HepG2 (cell line): ENCODE measurements around the gene TIMM44. TPM values are rescaled to one million over a fixed set of nuclear protein-coding genes. Genes with fewer than 3 reads are reported as not detected.

Experiments
- CENPX ChIP-seq: sonication (generic); formaldehyde crosslinking; IDR thresholded peaks from 2 replicates; pipeline ENCODE4 v1.9.0; 2021; ENCODE audit warnings: mild to moderate bottlenecking, missing genetic modification reagents, moderate library complexity
- CREB1 ChIP-seq, 2 experiments: fragments of 450-650 bp in 1 of 2; IDR thresholded peaks; 2 replicates each; pipeline ENCODE4 v1.6.1; 2016 to 2017; ENCODE audit warnings: control low read depth in 1 of 2, mild to moderate bottlenecking in 1 of 2, missing compliant biosample characterization in 1 of 2, missing genetic modification characterization in 1 of 2
- FOXJ3 ChIP-seq: sonication (generic); formaldehyde crosslinking; IDR thresholded peaks from 2 replicates; pipeline ENCODE4 v1.4.0; 2020; ENCODE audit warnings: missing genetic modification reagents, mild to moderate bottlenecking, borderline replicate concordance
- SNAI1 ChIP-seq: sonication (generic); formaldehyde crosslinking; IDR thresholded peaks from 2 replicates; pipeline ENCODE4 v1.5.0; 2020; ENCODE audit warnings: mild to moderate bottlenecking, missing genetic modification reagents, borderline replicate concordance
- ZNF343 ChIP-seq: sonication (generic); formaldehyde crosslinking; IDR thresholded peaks from 2 replicates; pipeline ENCODE4 v1.4.0; 2020; ENCODE audit warnings: mild to moderate bottlenecking, missing genetic modification reagents
- ZNF674 ChIP-seq: sonication (generic); formaldehyde crosslinking; IDR thresholded peaks from 2 replicates; pipeline ENCODE4 v1.5.0; 2020; ENCODE audit warnings: low read depth, mild to moderate bottlenecking, missing genetic modification reagents
- ZNF879 ChIP-seq: sonication (generic); formaldehyde crosslinking; IDR thresholded peaks from 2 replicates; pipeline ENCODE4 v1.8.1; 2023; ENCODE audit warnings: missing genetic modification reagents
- polyA plus RNA-seq, 8 experiments: library from polyadenylated mRNA; depleted of rRNA in 3 of 8; stranded (reverse) in 7 of 8; unstranded in 1 of 8; fragments of >200 nt; fragmentation: Illumina TruSeq in 4 of 8; extraction: Trizol in 4 of 8; gene quantifications; 2 replicates each; pipeline versions ENCODE4 v1.2.1 to v1.2.3, GENCODE V29; 2011 to 2016; ENCODE audit warnings: low read depth in 4 of 8, missing spikeins in 1 of 8, mixed read lengths in 1 of 8; ENCODE audit not compliant: insufficient read depth in 1 of 8
- total RNA-seq, 5 experiments: library from RNA; depleted of rRNA; stranded (reverse); fragments of >200 nt; fragmentation: Illumina TruSeq; extraction: Trizol; gene quantifications; 2 replicates each; pipeline ENCODE4 v1.2.3, GENCODE V29; 2016; ENCODE audit warnings: low read depth in 1 of 5
- TF ChIP-seq, protein P1 (sequence below): sonication (generic); formaldehyde crosslinking; IDR thresholded peaks from 2 replicates; pipeline ENCODE4 v1.4.0; 2020; ENCODE audit warnings: missing genetic modification reagents
- TF ChIP-seq, protein P2 (sequence below): IDR thresholded peaks from 2 replicates; pipeline ENCODE4 v1.6.1; 2016; ENCODE audit warnings: low read depth, missing genetic modification reagents, missing compliant biosample characterization
- TF ChIP-seq, protein P3 (sequence below): sonication (generic); formaldehyde crosslinking; IDR thresholded peaks from 2 replicates; pipeline ENCODE4 v1.8.1; 2022; ENCODE audit warnings: low read depth, mild to moderate bottlenecking, missing genetic modification reagents

Gene TIMM44
- total and polyA plus RNA-seq, 2 of the 13 experiments (the other 11 are each of a cell fraction or from before 2014, with no cell fraction given), result 42.9 to 72.6 TPM

DNA sequence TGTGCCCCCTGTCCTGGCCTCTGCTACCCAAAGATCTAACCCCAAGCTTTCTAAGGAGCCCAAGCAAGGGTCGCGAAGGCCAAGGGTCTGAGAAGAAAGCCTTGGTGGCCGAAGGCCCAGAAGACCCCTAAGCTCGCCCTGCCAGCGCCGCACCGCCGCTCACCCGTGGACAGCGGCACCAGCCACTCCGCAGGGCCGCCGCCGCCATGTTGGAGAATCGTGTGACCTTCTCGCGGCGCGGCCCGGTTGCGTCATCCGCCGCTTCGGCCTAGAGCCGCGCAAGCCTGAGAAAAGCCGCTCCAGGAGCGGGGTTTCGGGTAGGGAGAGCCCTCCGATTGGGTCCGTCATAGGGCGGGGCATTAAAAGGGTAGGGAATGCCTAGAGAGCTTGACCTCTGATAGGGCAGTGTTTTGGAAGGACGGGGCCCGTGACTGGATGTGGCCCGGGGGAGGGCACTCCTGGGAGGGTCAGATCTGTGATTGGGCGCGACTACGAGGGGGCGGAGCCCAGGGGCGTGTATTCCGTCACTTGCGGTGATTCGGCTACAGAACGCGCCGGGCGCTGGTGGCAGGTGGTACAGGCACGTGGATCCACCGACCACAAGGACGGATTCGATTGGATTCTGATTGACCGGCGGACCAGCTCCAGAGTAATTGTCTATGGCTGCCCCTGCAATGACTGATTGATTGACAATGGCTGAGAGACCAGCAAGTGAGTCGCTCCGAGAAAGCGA, at the start of gene TIMM44 (continued):
- TF ChIP-seq SNAI1, result peak; percentile 68; the same call in 1 of the 2 replicates
- no peak for TF ChIP-seq CENPX (CRISPR knock-in tag)
- TF ChIP-seq, protein P1, sequence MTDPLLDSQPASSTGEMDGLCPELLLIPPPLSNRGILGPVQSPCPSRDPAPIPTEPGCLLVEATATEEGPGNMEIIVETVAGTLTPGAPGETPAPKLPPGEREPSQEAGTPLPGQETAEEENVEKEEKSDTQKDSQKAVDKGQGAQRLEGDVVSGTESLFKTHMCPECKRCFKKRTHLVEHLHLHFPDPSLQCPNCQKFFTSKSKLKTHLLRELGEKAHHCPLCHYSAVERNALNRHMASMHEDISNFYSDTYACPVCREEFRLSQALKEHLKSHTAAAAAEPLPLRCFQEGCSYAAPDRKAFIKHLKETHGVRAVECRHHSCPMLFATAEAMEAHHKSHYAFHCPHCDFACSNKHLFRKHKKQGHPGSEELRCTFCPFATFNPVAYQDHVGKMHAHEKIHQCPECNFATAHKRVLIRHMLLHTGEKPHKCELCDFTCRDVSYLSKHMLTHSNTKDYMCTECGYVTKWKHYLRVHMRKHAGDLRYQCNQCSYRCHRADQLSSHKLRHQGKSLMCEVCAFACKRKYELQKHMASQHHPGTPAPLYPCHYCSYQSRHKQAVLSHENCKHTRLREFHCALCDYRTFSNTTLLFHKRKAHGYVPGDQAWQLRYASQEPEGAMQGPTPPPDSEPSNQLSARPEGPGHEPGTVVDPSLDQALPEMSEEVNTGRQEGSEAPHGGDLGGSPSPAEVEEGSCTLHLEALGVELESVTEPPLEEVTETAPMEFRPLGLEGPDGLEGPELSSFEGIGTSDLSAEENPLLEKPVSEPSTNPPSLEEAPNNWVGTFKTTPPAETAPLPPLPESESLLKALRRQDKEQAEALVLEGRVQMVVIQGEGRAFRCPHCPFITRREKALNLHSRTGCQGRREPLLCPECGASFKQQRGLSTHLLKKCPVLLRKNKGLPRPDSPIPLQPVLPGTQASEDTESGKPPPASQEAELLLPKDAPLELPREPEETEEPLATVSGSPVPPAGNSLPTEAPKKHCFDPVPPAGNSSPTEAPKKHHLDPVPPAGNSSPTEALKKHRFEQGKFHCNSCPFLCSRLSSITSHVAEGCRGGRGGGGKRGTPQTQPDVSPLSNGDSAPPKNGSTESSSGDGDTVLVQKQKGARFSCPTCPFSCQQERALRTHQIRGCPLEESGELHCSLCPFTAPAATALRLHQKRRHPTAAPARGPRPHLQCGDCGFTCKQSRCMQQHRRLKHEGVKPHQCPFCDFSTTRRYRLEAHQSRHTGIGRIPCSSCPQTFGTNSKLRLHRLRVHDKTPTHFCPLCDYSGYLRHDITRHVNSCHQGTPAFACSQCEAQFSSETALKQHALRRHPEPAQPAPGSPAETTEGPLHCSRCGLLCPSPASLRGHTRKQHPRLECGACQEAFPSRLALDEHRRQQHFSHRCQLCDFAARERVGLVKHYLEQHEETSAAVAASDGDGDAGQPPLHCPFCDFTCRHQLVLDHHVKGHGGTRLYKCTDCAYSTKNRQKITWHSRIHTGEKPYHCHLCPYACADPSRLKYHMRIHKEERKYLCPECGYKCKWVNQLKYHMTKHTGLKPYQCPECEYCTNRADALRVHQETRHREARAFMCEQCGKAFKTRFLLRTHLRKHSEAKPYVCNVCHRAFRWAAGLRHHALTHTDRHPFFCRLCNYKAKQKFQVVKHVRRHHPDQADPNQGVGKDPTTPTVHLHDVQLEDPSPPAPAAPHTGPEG (CRISPR knock-in tag), result 0 out of 2 replicates have a peak, but pooled peaks have one; percentile 33
- 0 out of 2 replicates have a peak, but pooled peaks have one; percentile 47 for TF ChIP-seq ZNF674 (CRISPR knock-in tag)
- no peak for TF ChIP-seq FOXJ3
- 0 out of 2 replicates have a peak, but pooled peaks have one; percentile 31 for TF ChIP-seq ZNF343 (CRISPR knock-in tag)
- peak; percentile 91 for TF ChIP-seq CREB1 (IDR thresholded peaks at IDR 0.05)
- peak; percentile 97 for TF ChIP-seq CREB1 (CRISPR knock-in tag; IDR thresholded peaks at IDR 0.05)
- TF ChIP-seq, protein P2, sequence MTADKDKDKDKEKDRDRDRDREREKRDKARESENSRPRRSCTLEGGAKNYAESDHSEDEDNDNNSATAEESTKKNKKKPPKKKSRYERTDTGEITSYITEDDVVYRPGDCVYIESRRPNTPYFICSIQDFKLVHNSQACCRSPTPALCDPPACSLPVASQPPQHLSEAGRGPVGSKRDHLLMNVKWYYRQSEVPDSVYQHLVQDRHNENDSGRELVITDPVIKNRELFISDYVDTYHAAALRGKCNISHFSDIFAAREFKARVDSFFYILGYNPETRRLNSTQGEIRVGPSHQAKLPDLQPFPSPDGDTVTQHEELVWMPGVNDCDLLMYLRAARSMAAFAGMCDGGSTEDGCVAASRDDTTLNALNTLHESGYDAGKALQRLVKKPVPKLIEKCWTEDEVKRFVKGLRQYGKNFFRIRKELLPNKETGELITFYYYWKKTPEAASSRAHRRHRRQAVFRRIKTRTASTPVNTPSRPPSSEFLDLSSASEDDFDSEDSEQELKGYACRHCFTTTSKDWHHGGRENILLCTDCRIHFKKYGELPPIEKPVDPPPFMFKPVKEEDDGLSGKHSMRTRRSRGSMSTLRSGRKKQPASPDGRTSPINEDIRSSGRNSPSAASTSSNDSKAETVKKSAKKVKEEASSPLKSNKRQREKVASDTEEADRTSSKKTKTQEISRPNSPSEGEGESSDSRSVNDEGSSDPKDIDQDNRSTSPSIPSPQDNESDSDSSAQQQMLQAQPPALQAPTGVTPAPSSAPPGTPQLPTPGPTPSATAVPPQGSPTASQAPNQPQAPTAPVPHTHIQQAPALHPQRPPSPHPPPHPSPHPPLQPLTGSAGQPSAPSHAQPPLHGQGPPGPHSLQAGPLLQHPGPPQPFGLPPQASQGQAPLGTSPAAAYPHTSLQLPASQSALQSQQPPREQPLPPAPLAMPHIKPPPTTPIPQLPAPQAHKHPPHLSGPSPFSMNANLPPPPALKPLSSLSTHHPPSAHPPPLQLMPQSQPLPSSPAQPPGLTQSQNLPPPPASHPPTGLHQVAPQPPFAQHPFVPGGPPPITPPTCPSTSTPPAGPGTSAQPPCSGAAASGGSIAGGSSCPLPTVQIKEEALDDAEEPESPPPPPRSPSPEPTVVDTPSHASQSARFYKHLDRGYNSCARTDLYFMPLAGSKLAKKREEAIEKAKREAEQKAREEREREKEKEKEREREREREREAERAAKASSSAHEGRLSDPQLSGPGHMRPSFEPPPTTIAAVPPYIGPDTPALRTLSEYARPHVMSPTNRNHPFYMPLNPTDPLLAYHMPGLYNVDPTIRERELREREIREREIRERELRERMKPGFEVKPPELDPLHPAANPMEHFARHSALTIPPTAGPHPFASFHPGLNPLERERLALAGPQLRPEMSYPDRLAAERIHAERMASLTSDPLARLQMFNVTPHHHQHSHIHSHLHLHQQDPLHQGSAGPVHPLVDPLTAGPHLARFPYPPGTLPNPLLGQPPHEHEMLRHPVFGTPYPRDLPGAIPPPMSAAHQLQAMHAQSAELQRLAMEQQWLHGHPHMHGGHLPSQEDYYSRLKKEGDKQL (CRISPR knock-in tag), result no peak
- no peak for TF ChIP-seq ZNF879 (CRISPR knock-in tag)
- TF ChIP-seq, protein P3, sequence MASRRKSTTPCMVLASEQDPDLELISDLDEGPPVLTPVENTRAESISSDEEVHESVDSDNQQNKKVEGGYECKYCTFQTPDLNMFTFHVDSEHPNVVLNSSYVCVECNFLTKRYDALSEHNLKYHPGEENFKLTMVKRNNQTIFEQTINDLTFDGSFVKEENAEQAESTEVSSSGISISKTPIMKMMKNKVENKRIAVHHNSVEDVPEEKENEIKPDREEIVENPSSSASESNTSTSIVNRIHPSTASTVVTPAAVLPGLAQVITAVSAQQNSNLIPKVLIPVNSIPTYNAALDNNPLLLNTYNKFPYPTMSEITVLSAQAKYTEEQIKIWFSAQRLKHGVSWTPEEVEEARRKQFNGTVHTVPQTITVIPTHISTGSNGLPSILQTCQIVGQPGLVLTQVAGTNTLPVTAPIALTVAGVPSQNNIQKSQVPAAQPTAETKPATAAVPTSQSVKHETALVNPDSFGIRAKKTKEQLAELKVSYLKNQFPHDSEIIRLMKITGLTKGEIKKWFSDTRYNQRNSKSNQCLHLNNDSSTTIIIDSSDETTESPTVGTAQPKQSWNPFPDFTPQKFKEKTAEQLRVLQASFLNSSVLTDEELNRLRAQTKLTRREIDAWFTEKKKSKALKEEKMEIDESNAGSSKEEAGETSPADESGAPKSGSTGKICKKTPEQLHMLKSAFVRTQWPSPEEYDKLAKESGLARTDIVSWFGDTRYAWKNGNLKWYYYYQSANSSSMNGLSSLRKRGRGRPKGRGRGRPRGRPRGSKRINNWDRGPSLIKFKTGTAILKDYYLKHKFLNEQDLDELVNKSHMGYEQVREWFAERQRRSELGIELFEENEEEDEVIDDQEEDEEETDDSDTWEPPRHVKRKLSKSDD (CRISPR knock-in tag), result peak; percentile 85; the same call in 1 of the 2 replicates
